Stimulated activated CD8-positive, alpha-beta memory T cell treated with anti-CD3 and anti-CD28 coated beads, Interleukin-4, amount 100 ng/mL, for 48 hours (primary cell): ENCODE data around the gene RAB11FIP3.

Experiments
- DNase-seq: peaks from one replicate; pipeline ENCODE4 v3.0.0-alpha.2; 2020

Gene RAB11FIP3

GRCh38 chr16:557463-558297 is 132.2 kb downstream of the RAB11FIP3 start:
- DNase-seq, result no peak

GRCh38 chr16:558298-559020 is 133.0 kb downstream of the RAB11FIP3 start:
- no peak for DNase-seq

DNA sequence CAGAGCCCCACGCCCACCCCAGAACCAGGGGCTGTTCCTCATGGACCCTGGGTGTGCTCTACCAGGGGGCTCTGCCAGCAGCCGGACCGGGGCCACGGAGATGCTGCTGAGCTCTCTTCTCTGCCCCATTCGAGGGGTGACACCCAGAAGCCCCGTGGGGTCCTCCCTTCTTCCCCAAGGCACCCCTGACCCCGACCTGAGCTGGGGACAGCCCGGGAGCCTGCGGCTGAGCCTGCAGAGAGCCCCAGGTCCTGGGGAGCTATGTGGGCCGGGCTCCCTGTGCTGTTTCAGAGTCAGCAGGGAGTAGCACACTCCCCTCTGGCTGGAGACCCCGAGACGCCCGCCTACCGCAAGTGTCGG is 133.6 kb downstream of the RAB11FIP3 start:
- DNase-seq, result no peak

DNA sequence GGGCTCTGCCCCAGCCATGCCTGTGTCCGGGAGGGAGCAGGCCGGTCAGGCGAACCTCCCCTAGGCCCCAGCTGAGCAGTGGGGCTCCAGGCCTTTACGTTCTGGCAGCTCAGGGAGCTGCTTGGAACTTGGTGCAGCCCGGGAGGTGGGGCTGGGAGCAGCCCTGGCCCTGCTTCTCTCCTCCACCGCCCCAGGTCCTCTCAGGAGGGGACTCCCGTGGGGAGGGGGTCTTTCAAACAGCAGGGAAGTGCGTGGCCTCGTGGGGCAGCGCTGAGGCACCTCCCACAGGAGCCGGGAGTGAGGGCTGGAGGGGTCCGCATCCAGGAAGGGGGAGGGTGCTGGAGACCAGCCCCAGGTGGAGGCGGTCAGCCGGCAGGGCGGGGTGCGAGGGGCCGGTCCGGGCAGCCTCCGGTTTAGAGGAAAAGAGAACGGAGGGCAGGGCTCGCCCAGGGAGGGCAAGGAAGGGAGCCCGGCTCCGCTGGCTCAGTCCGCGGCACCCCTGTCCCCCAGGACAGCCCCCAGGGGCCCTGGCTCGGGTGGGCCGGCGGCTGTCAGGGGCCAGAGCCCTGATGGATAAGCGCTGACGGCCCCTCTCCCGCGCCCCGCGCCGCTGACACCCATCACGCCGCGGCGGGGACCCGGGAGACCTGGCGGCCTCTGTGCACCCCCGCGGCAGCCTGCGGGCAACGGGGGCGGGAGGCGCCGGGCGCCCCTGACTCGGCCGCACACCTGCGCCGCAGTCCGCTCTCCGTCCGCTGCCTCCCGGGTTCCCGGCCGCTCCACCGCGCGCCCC is 134.2 kb downstream of the RAB11FIP3 start:
- no peak for DNase-seq

DNA sequence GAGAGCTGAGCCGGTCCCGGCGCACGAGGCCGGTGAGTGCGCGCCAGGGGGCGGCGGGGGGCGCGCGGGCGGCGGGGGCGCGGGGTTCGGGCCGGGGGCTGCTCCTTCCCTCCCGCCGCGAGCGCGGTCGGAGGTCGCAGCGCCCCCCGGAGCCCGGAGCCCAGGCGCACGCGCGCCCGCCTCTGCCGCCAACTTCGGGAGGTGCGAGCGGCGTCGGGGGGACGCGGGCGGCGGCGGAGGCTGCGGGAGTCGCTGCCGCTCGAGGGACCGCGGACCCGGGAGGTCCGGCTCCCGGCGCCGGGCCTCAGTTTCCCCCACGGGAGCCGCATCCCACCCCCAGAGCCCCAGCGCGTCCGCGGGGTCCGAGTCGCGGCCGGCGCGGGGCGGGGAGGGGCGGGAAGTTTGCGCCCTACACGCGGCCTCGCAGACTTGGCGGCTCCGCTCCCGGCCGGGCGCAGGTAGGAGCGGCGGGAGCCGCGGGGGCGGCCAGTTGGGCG is 134.8 kb downstream of the RAB11FIP3 start, which contains the start of gene PRR35:
Gene PRR35, plus strand, starts transcription at position 191 of the 497 bp plus-strand sequence. CDS start 2,901 bp downstream, outside the sequence.
- DNase-seq, result no peak

- no peak for DNase-seq
These were observed 135.4 kb downstream of the RAB11FIP3 start for GRCh38 chr16:560701-561412.

GRCh38 chr16:561413-561794 is 136.0 kb downstream of the RAB11FIP3 start:
- DNase-seq, result no peak

- DNase-seq, result no peak
These were observed 136.8 kb downstream of the RAB11FIP3 start for GRCh38 chr16:561957-562938.

DNA sequence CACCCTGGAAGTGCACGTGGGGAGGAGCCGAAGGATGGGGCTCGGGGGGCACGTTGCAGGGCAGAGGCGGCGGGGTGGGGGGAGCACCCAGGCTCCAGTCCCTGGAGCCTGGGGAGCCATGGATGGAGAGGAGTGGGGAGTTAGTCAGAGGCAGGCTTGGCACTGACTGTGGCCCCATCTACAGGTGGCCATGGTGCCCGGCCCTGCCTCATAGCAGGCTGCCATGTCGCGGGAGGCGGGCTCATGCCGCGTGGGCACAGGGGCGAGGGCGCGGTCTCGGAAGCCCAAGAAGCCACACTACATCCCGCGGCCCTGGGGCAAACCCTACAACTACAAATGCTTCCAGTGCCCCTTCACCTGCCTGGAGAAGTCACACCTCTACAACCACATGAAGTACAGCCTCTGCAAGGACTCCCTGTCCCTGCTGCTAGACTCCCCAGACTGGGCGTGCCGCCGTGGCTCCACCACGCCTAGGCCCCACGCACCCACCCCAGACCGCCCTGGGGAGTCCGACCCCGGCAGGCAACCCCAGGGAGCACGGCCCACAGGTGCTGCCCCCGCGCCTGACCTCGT is 137.7 kb downstream of the RAB11FIP3 start:
- no peak for DNase-seq

DNA sequence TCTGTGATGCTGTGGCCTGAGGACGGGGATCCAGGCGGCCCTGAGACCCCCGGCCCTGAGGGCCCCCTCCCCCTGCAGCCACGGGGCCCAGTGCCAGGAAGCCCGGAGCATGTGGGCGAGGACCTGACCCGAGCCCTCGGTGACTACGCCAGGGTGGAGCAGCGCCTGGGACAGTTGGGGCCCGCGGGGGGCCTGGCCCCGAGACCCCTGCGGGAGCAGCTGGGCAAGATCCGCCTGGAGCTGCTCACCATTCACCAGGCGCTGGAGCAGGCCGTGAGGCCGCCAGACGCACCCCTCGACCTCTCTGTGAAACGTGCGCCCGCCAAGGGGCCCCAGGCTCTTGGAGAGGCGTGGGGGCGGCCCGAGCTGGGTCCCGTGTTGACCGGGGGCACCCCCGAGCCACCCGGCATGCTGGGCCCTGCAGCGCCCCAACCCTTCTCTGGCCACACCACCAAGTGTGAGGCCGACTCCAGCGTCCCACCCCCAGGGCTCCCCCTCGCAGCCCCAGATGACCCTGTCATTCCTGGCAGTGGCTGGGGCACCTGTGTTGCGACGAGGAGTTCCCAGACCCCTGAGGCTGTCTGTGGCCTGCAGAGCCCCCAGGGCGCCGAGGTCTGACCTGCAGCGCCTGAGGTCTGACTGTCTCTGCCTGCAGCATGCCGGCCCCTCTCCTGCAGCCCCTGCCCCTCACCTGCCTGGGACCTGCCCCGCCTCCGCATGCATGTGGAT is 139.4 kb downstream of the RAB11FIP3 start:
- no peak for DNase-seq

DNA sequence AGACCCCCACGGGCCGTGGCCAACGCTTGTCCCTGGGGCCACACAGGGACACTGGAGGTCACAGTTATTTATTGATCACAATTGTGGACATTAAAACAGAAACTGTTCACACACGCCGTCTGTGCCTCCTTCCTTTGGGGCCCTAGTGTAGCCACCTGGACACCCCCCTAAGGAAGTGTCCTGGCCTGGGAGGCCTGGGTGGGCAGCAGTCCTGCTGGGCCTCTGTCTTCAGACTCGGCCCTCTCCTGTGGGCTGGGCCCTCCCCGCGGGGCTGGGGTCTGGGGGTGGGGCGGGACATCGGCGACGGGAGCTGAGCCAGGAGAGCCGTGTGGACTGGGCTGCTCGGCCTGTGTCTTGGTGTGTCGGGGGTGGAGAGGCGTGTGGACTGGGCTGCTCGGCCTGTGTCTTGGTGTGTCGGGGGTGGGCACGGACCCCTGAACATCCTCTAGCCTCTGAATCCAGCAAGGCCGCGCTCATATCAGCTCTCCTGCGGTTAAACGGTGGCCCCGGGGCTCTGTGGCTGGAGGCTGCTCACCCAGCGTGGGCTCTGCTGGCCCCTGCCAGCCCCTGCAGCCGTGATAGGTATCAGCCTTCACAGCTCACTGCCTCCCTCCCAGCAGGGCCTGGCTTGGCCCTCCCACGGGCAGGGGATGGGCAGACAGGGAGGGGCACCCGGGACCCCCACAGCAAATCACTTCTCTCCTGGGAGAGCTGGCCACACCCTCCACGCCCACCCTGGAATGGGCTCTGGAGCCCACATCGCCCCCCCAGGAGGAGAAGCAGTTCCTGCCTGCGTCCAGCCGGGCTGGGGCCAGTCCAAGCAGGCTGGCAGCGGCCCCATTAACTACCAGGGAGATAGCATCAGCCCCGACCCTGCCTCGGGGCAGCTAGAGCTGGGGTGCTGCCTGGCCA is 140.2 kb downstream of the RAB11FIP3 start:
- DNase-seq, result no peak

GRCh38 chr16:566475-567372 is 141.3 kb downstream of the RAB11FIP3 start, which contains the start of gene NHLRC4:
Gene NHLRC4, plus strand, starts transcription at chr16:567005. Its CDS starts 1,043 bp downstream, at chr16:568048.
- DNase-seq, result peak; percentile 65

DNA sequence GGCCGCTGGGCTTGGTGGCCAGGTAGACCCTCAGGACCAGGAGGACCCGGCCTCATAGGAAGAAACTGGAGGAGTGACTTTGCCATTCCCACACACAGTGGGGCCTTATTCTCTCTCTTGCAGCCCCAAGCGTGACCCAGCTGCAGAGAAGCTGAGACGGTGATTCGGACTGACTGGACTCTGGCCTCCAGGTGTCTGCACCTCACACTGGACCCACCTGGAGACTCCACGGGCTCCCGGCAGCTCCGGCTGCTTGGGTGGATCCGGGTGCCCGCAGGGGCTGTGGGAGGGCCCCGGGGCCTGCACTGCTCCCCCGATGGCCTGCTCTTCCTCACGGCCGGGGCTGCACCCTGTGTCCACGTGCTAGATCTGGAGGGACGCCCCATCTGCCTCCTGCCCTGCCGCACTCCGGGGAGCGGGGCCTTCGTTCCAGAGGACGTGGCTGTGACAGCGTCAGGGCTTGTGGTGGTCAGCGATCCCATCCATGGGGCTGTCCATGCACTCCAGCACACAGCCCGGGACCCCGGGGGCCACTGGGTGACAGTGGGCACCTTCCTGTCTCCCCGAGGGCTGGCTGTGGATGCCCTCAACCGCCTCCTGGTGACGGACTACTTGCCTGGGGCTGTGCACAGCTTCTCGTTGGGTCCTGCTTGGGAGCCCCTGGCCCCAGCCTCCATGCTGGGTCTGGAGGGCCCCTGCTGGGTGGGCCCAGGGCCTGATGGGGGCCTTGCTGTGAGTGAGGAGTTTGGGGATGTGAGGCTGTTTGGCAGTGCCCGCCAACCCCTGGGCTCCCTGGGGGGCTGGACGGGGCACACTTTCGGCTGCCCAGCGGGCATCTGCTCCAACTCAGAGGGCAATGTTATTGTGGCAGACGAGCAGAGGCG is 142.2 kb downstream of the RAB11FIP3 start:
- DNase-seq, result no peak

GRCh38 chr16:568401-569258 is 143.2 kb downstream of the RAB11FIP3 start:
- no peak for DNase-seq

DNA sequence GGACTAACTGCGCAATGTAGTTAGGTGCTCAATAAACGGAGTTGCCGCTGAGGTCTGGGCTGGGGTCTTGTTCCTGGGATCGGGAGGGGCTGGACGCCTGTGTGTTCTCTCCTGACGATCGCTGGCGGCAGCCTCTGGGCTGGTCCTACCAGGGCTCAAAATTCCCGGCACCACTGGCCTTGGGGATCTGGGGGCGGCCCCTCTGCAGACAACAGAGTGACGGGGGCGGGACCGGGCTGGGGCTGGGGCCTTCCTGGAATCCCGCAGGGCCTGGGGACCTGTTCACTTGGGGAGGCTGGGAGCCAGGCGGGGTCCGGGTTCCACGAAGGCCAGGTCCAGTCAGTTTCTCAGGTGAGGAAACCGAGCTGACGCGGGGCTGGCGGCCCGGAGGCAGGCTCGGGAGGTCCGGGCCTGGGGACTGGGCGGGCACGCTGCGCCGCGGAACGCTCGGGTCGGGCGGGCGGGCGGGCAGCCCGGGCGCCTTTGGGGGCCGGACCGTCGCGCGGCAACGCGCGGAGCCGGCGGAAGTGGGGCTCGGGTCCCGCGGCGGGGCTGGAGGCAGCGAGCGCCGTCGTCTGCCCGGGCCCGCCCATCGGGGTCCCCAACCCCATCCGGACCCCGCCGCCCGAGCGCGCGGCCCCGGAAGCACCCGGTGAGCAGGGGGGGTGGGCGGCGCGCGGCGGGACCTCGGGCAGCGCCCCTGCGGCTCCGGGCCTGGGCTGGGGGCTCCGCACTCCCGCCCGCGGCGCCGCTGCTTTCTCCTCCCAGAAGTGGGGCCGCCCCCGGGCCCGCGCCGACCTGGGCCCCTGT is 144.2 kb downstream of the RAB11FIP3 start, which contains the start of gene PIGQ:
Gene PIGQ, plus strand, starts transcription at position 524 of the 810 bp plus-strand sequence. CDS start 4,107 bp downstream, outside the sequence.
- peak; percentile 78 for DNase-seq
